ENCODE results near the gene HOMER2.
"Not testable (repeated sequence)": the region's sequence is repeated elsewhere in the genome, so short reads cannot be mapped to it uniquely, and the experiment has no call there.

The HOMER2 gene

GRCh38 chr15:82969353-82969752 lies 16.8 kb upstream of the HOMER2 start:
- DNase-seq (ENCODE audit: low read depth) = no peak
- no peak overlapping the region for H3K4me3 ChIP-seq (ENCODE audit: low read depth, low read length)

DNA sequence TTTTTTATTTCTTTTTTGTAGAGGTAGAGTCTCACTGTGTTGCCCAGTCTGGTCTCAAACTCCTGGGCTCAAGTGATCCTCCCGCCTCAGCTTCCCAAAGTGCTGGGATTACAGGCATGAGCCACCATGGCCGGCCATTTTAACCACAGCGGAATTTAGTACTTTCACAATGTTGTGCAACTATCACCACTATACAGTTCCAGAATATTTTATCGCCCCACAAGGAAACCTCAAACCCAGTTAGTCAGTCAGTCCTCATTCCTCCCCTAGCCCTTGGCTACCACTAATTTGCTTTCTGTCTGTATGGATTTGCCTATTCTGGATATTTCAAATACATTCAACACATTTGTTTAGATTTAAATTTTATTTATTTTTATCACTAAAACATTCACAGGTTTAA lies 15.5 kb upstream of the HOMER2 start:
- no peak for DNase-seq (ENCODE audit: low read depth)

GRCh38 chr15:82966671-82967071 lies 14.2 kb upstream of the HOMER2 start:
- DNase-seq (ENCODE audit: low read depth) = no peak

More for the DNA sequence above, 15.5 kb upstream of the HOMER2 start:
- no peak overlapping the region for H3K4me3 ChIP-seq (ENCODE audit: low read depth, low read length)

GRCh38 chr15:82964890-82965289 lies 12.4 kb upstream of the HOMER2 start:
- H3K4me3 ChIP-seq (ENCODE audit: low read depth, low read length) = no peak overlapping the region
- no peak for DNase-seq (ENCODE audit: low read depth)

More at GRCh38 chr15:82966671-82967071, 14.2 kb upstream of the HOMER2 start:
- no peak overlapping the region for H3K4me3 ChIP-seq (ENCODE audit: low read depth, low read length)

DNA sequence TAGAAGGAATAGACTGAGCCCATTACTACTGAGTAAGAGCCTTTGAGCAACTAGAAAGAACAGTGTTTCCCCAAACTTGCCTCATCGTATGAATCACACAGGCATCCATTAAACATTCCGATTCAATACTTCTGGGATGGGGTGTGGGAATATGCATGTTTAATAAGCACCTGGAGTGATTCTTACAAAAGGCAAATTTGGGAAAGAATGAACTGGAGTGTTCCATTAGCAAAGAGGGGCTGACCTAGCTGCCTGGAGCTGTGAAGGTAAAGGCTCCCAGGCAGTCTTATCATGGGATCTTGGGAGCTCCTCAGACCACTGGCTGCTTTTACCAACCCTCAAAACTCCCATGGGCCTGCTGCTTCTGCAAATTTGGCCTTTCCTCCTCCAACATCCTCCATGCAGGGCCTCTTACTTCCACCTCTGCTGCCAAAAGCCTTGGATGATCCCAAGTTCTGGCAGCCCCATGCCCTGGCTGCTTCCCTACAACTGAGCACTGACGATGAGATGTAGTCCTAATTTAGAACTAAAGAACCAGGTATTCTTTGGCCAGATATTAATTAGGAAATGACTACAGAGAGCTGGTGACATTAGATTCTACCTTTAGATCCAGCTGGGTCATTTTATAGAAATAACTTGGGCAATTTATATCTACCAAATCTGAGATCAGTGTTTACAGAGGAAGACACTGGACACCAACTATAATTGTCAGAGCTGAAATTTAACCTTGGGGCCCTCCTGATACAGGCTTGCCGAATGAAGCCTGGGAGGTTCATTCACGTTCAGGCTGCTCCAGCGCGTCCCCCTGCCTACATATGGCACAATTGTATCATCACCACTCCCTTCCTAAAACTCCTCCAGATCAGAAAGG lies 11.2 kb upstream of the HOMER2 start:
- no peak for DNase-seq (ENCODE audit: low read depth)
- no peak overlapping the region for H3K4me3 ChIP-seq (ENCODE audit: low read depth, low read length)

- no peak for DNase-seq (ENCODE audit: low read depth)
- H3K4me3 ChIP-seq (ENCODE audit: low read depth, low read length) = no peak overlapping the region
Measured at GRCh38 chr15:82960766-82961165, 8.2 kb upstream of the HOMER2 start.

GRCh38 chr15:82959423-82959822 lies 6.9 kb upstream of the HOMER2 start:
- no peak overlapping the region for H3K4me3 ChIP-seq (ENCODE audit: low read depth, low read length)
- DNase-seq (ENCODE audit: low read depth) = no peak

DNA sequence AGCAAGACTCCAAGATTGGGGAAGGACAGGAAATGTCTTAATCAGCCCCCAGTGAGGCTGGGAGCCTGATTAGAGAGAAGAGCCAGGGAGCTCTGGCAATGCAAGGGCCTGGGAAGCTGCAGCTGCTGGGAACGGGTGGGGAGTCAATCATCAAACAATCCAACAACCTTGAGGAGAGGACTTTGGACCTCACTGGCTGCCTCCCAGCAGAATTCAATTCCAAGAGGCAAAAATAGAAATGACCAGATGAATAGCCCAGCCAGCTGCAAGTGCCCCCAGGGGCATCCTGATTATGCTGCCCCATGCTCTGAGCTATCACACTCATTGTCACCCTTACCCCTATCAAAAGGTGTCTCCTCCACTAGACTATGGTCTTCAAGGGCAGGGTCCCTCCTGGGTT lies 6.1 kb upstream of the HOMER2 start:
- no peak for DNase-seq (ENCODE audit: low read depth)

DNA sequence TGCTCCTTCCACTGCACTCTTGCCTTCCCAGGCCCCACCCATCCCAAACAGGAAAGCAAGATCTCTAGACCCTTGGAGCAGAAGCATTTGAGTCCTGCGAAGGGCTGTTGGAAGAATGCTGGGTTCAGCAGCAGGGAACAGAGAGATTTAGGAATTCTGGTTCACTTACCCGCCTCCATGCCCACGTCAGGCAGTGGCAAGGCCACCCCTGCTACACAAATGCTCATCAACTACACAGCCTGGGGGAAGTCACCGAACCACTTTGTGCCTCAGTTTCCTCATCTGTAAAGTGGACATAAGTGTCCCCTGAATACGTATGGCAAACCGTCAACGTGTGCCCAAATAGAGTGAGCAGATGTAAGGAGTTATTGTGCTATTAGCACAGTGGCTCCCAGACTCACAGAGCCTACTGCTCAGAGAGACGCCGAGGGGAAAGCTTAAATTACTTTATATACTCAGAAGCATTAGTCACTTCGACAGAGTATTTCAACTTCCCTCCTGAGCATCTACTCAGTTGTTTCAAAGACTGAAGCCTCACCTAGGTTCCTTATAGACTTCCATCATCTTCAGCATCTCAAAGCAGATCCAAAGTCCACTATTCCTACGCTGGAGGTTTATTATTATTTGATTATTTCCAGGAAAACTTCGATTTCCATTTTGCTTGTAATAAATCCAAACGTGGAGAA lies 905 bp downstream of the HOMER2 start:
- no peak for DNase-seq (ENCODE audit: low read depth)
- H3K4me3 ChIP-seq (ENCODE audit: low read depth, low read length) = peak overlapping the region; percentile 54

More for the DNA sequence above, 6.1 kb upstream of the HOMER2 start:
- H3K4me3 ChIP-seq (ENCODE audit: low read depth, low read length) = no peak overlapping the region

DNA sequence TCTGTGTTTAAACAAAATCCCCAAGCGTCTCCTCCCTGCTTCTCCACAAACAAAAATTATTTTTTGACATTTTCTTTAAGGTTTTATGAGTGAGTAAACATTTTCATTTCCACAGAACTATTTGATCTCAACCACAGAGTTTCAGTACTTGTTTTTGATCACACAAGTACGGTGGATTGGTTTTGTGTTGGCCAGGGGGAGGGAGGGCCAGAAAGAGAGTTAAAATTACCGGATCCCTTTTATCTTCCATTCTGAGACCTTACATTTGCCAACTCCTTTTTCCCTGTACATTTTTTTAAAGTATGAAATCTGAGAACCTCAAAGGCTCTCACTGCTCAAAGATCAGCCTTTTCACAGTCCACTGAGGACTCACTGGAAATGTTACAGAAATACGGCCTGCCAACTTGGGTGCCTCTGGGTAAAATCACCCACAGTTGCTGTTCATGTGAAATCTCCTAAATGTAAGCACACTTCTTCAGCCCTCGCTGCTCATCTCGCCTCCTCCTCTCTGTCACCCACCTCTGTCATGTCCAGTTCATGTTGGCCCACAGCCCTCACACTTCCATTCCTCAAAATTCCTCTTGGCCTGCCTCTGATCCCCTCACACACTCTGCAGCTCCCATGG lies 1.7 kb downstream of the HOMER2 start:
- no peak for DNase-seq (ENCODE audit: low read depth)
- H3K4me3 ChIP-seq (ENCODE audit: low read depth, low read length) = no peak overlapping the region

DNA sequence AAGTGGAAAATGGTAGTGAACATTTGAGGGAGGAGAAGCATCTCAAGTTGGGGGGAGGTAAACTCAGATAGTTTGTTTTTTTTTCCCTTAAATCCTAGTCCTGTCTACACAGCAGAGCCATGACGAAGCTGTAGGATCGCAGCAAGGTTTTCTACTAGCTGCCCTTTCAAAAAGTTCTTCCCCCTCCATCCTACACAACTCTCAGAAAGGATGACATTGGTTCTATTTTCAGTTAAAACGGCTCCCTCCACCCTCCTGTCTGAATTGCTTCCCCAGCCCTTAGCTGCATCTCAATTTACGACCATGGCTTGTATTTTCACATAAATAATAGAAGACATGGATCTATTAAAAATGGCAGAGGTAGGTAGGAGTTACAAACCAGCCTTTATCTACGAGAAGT lies 2.2 kb downstream of the HOMER2 start:
- no peak for DNase-seq (ENCODE audit: low read depth)
- H3K4me3 ChIP-seq (ENCODE audit: low read depth, low read length) = no peak overlapping the region

DNA sequence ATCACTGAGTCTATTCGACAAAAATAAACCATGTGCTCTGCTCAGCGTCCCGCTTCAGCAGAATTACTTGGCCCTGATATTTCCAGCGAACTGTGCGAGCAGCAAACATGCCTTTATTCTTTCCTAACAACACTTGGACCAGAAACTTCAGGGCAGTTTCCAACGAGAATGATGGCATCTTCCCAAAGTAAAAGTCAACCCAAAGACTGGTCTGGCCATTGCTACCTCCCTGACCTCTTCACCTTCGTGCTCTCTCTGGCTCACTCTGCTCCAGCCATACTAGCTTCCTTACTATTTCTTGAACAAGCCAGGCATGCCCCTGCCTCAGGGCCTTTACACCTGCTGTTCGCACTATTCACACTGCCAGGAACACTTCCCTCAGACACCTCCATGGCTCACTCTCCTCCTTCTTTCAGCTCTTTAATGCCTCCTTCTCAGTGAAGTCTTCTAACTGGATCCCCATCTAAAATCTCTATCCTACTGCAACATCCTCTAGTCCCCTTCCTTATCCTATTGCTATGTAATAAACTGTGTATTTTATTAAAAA lies 6.3 kb downstream of the HOMER2 start:
- no peak overlapping the region for H3K4me3 ChIP-seq (ENCODE audit: low read depth, low read length)
- DNase-seq (ENCODE audit: low read depth) = no peak

- H3K4me3 ChIP-seq (ENCODE audit: low read depth, low read length) = no peak overlapping the region
- no peak for DNase-seq (ENCODE audit: low read depth)
Measured at GRCh38 chr15:82945326-82945725, 7.2 kb downstream of the HOMER2 start.

DNA sequence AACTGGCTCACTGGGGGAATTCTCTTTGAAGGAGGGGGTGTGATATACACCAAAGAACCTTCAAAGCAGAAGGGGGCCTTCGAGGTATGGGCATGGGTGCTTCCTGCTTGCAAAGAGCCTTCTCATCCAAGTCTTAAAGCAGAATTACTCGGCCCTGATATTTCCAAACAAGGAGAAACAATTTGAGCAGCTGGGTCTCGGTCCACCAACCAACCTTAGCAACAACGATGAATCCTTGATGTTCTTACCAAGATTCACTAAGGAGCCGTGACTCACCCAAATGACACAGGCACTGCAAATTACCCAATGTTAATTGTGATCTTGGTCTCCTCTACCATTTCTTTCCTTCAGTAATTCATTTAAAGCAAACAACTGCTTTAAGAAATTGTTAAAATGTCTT lies 7.7 kb downstream of the HOMER2 start:
- DNase-seq (ENCODE audit: low read depth) = no peak
- H3K4me3 ChIP-seq (ENCODE audit: low read depth, low read length) = no peak overlapping the region

- H3K4me3 ChIP-seq (ENCODE audit: low read depth, low read length) = no peak overlapping the region
Measured at GRCh38 chr15:82944056-82944455, 8.5 kb downstream of the HOMER2 start.

DNA sequence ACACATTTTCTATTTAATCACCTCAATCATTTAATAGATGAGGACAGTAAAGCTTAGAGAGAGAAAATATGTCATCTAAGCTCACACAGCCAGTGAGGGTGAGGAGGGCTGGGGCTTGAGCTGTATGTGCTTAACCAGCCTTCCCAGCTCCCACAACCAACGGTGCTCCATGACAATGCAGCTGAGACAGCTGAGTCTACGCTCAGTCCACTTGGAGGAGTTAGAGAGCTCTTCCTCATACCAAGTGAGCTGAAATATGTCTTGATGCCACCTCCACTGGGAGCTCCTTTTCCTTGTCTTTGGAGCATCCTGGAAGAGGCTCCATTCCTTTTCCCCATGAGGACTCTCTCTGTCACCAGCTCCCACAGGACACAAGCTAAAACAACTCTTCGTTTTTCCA lies 9.3 kb downstream of the HOMER2 start:
- no peak for DNase-seq (ENCODE audit: low read depth)

More at GRCh38 chr15:82944056-82944455, 8.5 kb downstream of the HOMER2 start:
- DNase-seq (ENCODE audit: low read depth) = no peak

GRCh38 chr15:82942691-82943090 lies 9.8 kb downstream of the HOMER2 start:
- no peak overlapping the region for H3K4me3 ChIP-seq (ENCODE audit: low read depth, low read length)
- DNase-seq (ENCODE audit: low read depth) = no peak

More for the DNA sequence above, 9.3 kb downstream of the HOMER2 start:
- no peak overlapping the region for H3K4me3 ChIP-seq (ENCODE audit: low read depth, low read length)

DNA sequence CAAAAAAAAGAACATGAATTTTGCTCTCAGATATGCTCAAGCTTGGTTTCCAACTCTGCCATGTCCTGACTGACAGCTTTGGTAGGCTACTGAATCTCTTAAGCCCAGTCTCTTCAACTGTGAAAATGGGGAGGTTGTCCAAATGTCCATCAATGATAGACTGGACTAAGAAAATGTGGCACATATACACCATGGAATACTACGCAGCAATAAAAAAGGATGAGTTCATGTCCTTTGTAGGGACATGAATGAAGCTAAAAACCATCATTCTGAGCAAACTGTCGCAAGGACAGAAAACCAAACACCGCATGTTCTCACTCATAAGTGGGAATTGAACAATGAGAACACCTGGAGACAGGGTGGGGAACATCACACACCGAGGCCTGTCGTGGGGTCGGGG lies 12.8 kb downstream of the HOMER2 start:
- not testable (repeated sequence) for H3K4me3 ChIP-seq (ENCODE audit: low read depth, low read length); DNase-seq (ENCODE audit: low read depth)

DNA sequence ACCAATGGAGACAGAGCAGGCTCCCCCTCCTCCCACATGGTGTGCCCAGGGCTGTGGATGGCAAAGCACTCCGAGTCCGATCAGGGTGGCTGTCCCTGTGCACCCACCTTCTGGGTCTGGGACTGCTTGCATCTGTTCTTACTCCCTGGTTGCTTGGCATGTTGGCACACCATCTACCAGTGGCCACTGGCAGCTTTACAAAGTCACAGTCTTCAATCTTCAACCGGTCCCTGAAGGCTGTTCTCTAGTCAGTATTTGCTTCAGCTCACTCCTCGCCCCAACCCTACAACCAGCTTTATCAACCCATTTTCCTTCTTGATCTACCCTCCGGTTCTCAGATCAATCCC lies 14.8 kb downstream of the HOMER2 start:
- no peak overlapping the region for H3K4me3 ChIP-seq (ENCODE audit: low read depth, low read length)
- DNase-seq (ENCODE audit: low read depth) = no peak
